OCI-LY7 (cell line): ENCODE data around the gene PRAF2.

ENCODE experiments used
- EZH2phosphoT487 ChIP-seq: fragments of 200-600 bp; sonication (generic); IDR thresholded peaks from 2 replicates; pipeline ENCODE4 v1.6.1; 2018; ENCODE audit warnings: low read depth, borderline replicate concordance, mild to moderate bottlenecking, mixed run types, antibody characterized with exemption, low read length, moderate library complexity, mixed read lengths
- TF ChIP-seq, protein P1 (sequence below): fragments of 200-600 bp; sonication (generic); conservative IDR thresholded peaks from 2 replicates; pipeline ENCODE4 v1.5.1; 2014; ENCODE audit warnings: mild to moderate bottlenecking, antibody characterized with exemption, low read length, moderate library complexity, mixed read lengths

DNA sequence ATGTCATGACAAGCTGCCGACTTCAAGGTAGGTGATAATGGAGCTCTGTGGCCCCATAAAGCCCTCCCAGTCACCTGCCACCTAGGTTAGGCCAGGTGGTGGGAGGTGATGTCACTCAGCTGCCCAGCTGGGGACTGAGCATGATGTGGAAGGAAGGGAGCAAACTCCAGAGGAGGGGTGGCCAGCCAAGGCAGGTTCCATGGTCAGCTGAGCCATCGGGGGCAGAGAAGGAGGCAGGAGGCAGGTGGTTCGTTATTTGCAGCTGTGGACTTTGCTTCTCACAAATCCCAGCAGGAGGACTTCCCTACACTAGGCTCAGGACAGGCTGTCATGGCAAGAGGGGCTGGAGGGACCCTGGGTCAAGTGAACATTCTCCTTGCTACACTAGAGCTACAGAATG lies 12.9 kb downstream of the PRAF2 start:
- TF ChIP-seq, protein P1, sequence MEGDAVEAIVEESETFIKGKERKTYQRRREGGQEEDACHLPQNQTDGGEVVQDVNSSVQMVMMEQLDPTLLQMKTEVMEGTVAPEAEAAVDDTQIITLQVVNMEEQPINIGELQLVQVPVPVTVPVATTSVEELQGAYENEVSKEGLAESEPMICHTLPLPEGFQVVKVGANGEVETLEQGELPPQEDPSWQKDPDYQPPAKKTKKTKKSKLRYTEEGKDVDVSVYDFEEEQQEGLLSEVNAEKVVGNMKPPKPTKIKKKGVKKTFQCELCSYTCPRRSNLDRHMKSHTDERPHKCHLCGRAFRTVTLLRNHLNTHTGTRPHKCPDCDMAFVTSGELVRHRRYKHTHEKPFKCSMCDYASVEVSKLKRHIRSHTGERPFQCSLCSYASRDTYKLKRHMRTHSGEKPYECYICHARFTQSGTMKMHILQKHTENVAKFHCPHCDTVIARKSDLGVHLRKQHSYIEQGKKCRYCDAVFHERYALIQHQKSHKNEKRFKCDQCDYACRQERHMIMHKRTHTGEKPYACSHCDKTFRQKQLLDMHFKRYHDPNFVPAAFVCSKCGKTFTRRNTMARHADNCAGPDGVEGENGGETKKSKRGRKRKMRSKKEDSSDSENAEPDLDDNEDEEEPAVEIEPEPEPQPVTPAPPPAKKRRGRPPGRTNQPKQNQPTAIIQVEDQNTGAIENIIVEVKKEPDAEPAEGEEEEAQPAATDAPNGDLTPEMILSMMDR: no peak
- no peak for TF ChIP-seq EZH2phosphoT487
